Measurements from ENCODE around the gene RAD9A.

RAD9A gene

GRCh38 chr11:67416416-67417335, 24.9 kb downstream of the RAD9A start:
- Histone ChIP-seq H3K4me3 (ENCODE audit: low read length) (no peak overlapping the region), H3K4me2 (ENCODE audit: low read depth, low read length) (no peak overlapping the region), H3K27me3 (replicated peaks; ENCODE audit: insufficient read depth, low read length) (peaks cover 6% of the 10 kb centered on the region; the same call in 1 of the 2 replicates), H3K36me3 (replicated peaks; ENCODE audit: insufficient read depth, low read length) (no peaks in the 10 kb centered on the region), H3K9me2 (replicated peaks; ENCODE audit: insufficient read depth, low read length) (no peaks in the 10 kb centered on the region), H3K9me3 (replicated peaks; ENCODE audit: insufficient read depth, low read length) (no peaks in the 10 kb centered on the region), H3K79me2 (ENCODE audit: low read length) (no peaks in the 10 kb centered on the region), H3K4me1 (ENCODE audit: low read length) (peaks cover 17% of the 10 kb centered on the region; the same call in 1 of the 2 replicates), H3K9ac (ENCODE audit: low read length) (no peak overlapping the region), H3F3A (ENCODE audit: insufficient read depth, low read length) (no peaks in the 10 kb centered on the region), H4K20me1 (ENCODE audit: insufficient read depth, low read length) (no peaks in the 10 kb centered on the region), H3K27ac (ENCODE audit: low read length) (no peak overlapping the region), H2AFZ (ENCODE audit: low read length) (no peak overlapping the region)
- no peak for TF ChIP-seq EZH2 (optimal IDR thresholded peaks at IDR 0.05; ENCODE audit: low read depth, low read length)
- TF ChIP-seq, protein P1, sequence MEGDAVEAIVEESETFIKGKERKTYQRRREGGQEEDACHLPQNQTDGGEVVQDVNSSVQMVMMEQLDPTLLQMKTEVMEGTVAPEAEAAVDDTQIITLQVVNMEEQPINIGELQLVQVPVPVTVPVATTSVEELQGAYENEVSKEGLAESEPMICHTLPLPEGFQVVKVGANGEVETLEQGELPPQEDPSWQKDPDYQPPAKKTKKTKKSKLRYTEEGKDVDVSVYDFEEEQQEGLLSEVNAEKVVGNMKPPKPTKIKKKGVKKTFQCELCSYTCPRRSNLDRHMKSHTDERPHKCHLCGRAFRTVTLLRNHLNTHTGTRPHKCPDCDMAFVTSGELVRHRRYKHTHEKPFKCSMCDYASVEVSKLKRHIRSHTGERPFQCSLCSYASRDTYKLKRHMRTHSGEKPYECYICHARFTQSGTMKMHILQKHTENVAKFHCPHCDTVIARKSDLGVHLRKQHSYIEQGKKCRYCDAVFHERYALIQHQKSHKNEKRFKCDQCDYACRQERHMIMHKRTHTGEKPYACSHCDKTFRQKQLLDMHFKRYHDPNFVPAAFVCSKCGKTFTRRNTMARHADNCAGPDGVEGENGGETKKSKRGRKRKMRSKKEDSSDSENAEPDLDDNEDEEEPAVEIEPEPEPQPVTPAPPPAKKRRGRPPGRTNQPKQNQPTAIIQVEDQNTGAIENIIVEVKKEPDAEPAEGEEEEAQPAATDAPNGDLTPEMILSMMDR (IDR thresholded peaks at IDR 0.05; ENCODE audit: low read length), result no peak
- no peak for TF ChIP-seq EZH2phosphoT487 (IDR thresholded peaks at IDR 0.05; ENCODE audit: low read length)
- no peak for DNase-seq

DNA sequence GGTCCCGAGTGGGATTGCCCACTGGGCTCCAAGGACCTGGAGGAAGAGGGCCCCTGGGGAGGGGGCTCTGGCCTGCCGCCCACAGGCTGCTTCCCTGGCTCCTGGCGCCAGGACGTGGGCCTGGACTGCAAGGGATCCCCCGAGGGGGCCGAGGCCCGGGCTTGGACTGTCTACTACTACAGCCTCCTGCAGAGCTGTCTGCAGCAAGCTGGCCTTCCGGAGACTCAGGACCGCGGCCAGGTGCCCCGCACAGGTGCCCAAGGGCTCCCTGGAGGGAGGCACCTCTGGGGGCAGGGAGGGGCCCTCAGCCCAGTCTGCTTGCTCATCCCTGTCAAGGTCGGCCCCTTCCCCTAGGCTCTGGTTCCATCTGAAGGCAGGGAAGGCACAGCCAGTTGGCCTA, 25.6 kb downstream of the RAD9A start:
- no peaks in the 10 kb centered on the region for H4K20me1 ChIP-seq (ENCODE audit: insufficient read depth, low read length)
- H3K4me2 ChIP-seq (ENCODE audit: low read depth, low read length), result no peak overlapping the region

GRCh38 chr11:67418476-67419281, 26.9 kb downstream of the RAD9A start:
- peak overlapping the region; percentile 1; the same call in 1 of the 2 replicates for H3K9ac ChIP-seq (ENCODE audit: low read length)
- H3K4me1 ChIP-seq (ENCODE audit: low read length), result peaks cover 17% of the 10 kb centered on the region; the same call in 1 of the 2 replicates
- no peaks in the 10 kb centered on the region for H3K9me2 ChIP-seq (replicated peaks; ENCODE audit: insufficient read depth, low read length)
- H3K4me2 ChIP-seq (ENCODE audit: low read depth, low read length), result peak overlapping the region; percentile 25; the same call in 1 of the 2 replicates
- peaks cover 6% of the 10 kb centered on the region; the same call in 1 of the 2 replicates for H3K27me3 ChIP-seq (replicated peaks; ENCODE audit: insufficient read depth, low read length)
- H3K27ac ChIP-seq (ENCODE audit: low read length), result peak overlapping the region; percentile 3; the same call in 1 of the 2 replicates
- DNase-seq, result peak; percentile 43
- H4K20me1 ChIP-seq (ENCODE audit: insufficient read depth, low read length), result no peaks in the 10 kb centered on the region
- TF ChIP-seq EZH2 (optimal IDR thresholded peaks at IDR 0.05; ENCODE audit: low read depth, low read length) (no peak), EZH2phosphoT487 (IDR thresholded peaks at IDR 0.05; ENCODE audit: low read length) (no peak)
- TF ChIP-seq, protein P1 (IDR thresholded peaks at IDR 0.05; ENCODE audit: low read length), result no peak
- no peak overlapping the region for H3K4me3 ChIP-seq (ENCODE audit: low read length)
- no peaks in the 10 kb centered on the region for H3K9me3 ChIP-seq (replicated peaks; ENCODE audit: insufficient read depth, low read length)
- no peaks in the 10 kb centered on the region for H3K36me3 ChIP-seq (replicated peaks; ENCODE audit: insufficient read depth, low read length)
- 0 out of 2 replicates have a peak overlapping the region, but pooled peaks have one; percentile 38 for H2AFZ ChIP-seq (ENCODE audit: low read length)
- H3F3A ChIP-seq (ENCODE audit: insufficient read depth, low read length), result no peaks in the 10 kb centered on the region
- no peaks in the 10 kb centered on the region for H3K79me2 ChIP-seq (ENCODE audit: low read length)

More for the DNA sequence above, 25.6 kb downstream of the RAD9A start:
- H3K27ac ChIP-seq (ENCODE audit: low read length), result no peak overlapping the region
- TF ChIP-seq EZH2phosphoT487 (IDR thresholded peaks at IDR 0.05; ENCODE audit: low read length) (no peak), EZH2 (optimal IDR thresholded peaks at IDR 0.05; ENCODE audit: low read depth, low read length) (no peak)
- TF ChIP-seq, protein P1 (IDR thresholded peaks at IDR 0.05; ENCODE audit: low read length), result no peak
- no peaks in the 10 kb centered on the region for H3F3A ChIP-seq (ENCODE audit: insufficient read depth, low read length)
- H3K36me3 ChIP-seq (replicated peaks; ENCODE audit: insufficient read depth, low read length), result no peaks in the 10 kb centered on the region
- no peaks in the 10 kb centered on the region for H3K9me3 ChIP-seq (replicated peaks; ENCODE audit: insufficient read depth, low read length)
- DNase-seq, result no peak
- no peaks in the 10 kb centered on the region for H3K9me2 ChIP-seq (replicated peaks; ENCODE audit: insufficient read depth, low read length)
- H3K4me1 ChIP-seq (ENCODE audit: low read length), result peaks cover 17% of the 10 kb centered on the region; the same call in 1 of the 2 replicates
- H2AFZ ChIP-seq (ENCODE audit: low read length), result no peak overlapping the region
- H3K27me3 ChIP-seq (replicated peaks; ENCODE audit: insufficient read depth, low read length), result peaks cover 6% of the 10 kb centered on the region; the same call in 1 of the 2 replicates
- no peaks in the 10 kb centered on the region for H3K79me2 ChIP-seq (ENCODE audit: low read length)
- no peak overlapping the region for H3K9ac ChIP-seq (ENCODE audit: low read length)
- H3K4me3 ChIP-seq (ENCODE audit: low read length), result no peak overlapping the region
